Measurements from ENCODE around the gene COL10A1.

COL10A1 gene

GRCh38 chr6:116083052-116083451 lies 42.9 kb downstream of the COL10A1 start:
- no peak overlapping the region for H3K4me3 ChIP-seq (ENCODE audit: low read length)
- TF ChIP-seq ZNF274 (IDR thresholded peaks at IDR 0.05; ENCODE audit: low read depth, low read length) = no peak

GRCh38 chr6:116078945-116079344 lies 47.0 kb downstream of the COL10A1 start:
- no peak for TF ChIP-seq ZNF274 (IDR thresholded peaks at IDR 0.05; ENCODE audit: low read depth, low read length)
- no peak overlapping the region for H3K4me3 ChIP-seq (ENCODE audit: low read length)

- no peak overlapping the region for H3K4me3 ChIP-seq (ENCODE audit: low read length)
- TF ChIP-seq ZNF274 (IDR thresholded peaks at IDR 0.05; ENCODE audit: low read depth, low read length) = no peak
Measured at GRCh38 chr6:116078522-116078921, 47.4 kb downstream of the COL10A1 start.

GRCh38 chr6:116074732-116075390 lies 51.1 kb downstream of the COL10A1 start:
- no peak for TF ChIP-seq ZNF274 (IDR thresholded peaks at IDR 0.05; ENCODE audit: low read depth, low read length)
- no peak overlapping the region for H3K4me3 ChIP-seq (ENCODE audit: low read length)

GRCh38 chr6:116073765-116074440 lies 52.0 kb downstream of the COL10A1 start:
- TF ChIP-seq ZNF274 (IDR thresholded peaks at IDR 0.05; ENCODE audit: low read depth, low read length) = no peak
- no peak overlapping the region for H3K4me3 ChIP-seq (ENCODE audit: low read length)

GRCh38 chr6:116072368-116072767 lies 53.6 kb downstream of the COL10A1 start:
- TF ChIP-seq ZNF274 (IDR thresholded peaks at IDR 0.05; ENCODE audit: low read depth, low read length) = no peak
- H3K4me3 ChIP-seq (ENCODE audit: low read length) = no peak overlapping the region

- H3K4me3 ChIP-seq (ENCODE audit: low read length) = no peak overlapping the region
- TF ChIP-seq ZNF274 (IDR thresholded peaks at IDR 0.05; ENCODE audit: low read depth, low read length) = no peak
Measured at GRCh38 chr6:116070616-116071389, 55.1 kb downstream of the COL10A1 start.

GRCh38 chr6:116070101-116070500 lies 55.8 kb downstream of the COL10A1 start:
- no peak for TF ChIP-seq ZNF274 (IDR thresholded peaks at IDR 0.05; ENCODE audit: low read depth, low read length)
- H3K4me3 ChIP-seq (ENCODE audit: low read length) = no peak overlapping the region

All from GM08714 (cell line).